ENCODE results near the gene EEA1. TPM values are rescaled to one million over a fixed set of nuclear protein-coding genes. Genes with fewer than 3 reads are reported as not detected.
A peak's percentile ranks its signal among the peaks of the same experiment; 100 is the strongest.

EEA1 gene
- total RNA-seq, 2 donors from 2014 or later: 17.6 to 20.1 TPM

DNA sequence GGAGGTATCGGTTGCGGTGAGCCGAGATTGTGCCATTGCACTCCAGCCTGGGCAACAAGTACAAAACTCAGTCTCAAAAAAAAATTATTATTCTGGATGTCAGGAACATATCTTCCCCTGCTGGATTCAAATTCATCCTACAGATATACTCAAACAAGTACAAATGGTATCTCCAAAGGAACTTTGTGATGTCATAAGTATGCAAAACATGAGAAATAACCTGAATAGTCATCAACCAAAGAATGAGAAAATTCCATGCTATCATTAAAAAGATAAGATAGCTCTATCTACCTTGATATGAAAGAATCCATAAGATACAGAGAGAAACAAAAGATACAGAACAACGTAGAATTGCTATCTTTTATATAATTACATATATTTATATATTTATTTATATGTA is 67.7 kb downstream of the EEA1 start:
- no peak overlapping the region for H3K4me3 Mint-ChIP-seq
- peaks cover 6 to 44% of the 10 kb centered on the region in 2 donors for H3K36me3 Mint-ChIP-seq (ENCODE audit: insufficient read depth in 2 of 2)
- no peaks in the 10 kb centered on the region for H3K4me1 Mint-ChIP-seq (ENCODE audit: low read depth)
- H3K27ac Mint-ChIP-seq: no peak overlapping the region
- H3K9me3 Mint-ChIP-seq: peaks cover 0 to 1% of the 10 kb centered on the region in 2 donors
- ATAC-seq (replicated peaks in 1 of 2): no peak
- H3K27me3 Mint-ChIP-seq (ENCODE audit: low read depth): no peaks in the 10 kb centered on the region
- DNase-seq: no peak

DNA sequence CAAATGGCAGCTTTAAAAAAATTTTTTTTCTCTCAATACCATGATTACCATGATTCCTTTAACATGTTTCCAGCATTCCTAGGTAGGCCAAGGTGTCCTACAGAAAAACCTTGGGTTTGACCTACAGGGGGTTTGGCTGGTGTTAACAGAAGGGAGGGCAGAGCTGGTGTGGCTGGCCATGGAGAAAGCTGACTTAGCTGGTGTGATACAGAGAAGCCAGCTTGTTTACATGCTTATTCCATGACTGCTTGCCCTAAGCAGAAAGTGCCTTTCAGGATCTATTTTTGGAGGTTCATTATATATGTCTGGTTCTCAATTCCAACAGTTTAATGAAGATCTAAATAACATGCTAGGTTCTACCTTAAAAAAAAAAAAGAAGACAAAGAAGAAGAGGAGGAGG is 68.6 kb downstream of the EEA1 start:
- no peak for ATAC-seq (replicated peaks in 1 of 2)

DNA sequence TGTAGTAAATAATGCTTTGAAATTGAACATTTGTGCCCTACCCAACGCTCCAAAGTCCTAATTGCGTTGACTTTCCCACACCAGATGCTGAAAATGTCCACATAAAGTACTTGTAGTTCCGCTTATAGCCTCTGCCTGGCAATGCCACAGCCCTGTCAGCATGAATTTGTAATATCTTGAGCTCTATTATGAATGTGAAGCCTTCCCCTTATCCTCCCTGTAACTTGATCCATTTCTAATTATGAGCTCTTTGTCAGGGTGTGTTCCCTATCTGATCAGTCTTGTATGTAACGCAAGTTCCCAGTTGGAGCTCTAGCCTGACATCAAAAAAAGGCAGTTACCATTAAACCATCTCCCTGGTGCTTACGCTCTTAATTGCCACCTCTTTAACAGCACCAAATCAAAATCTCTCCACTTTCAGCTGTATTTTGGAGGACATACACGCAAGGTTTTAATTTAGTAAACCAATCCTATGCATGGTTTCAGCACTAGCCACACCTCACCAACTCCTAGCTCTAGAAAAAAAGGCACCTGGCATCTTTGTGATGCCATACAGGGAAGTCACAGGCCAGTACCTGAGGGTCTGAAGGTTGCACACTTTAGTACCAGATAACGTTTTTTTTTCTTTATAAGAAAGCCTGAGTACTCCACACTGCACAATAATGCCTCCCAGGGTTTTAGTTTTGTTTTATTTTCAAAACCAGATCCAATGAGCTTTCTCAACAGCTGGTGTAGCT is 69.3 kb downstream of the EEA1 start:
- peaks cover 6 to 44% of the 10 kb centered on the region in 2 donors for H3K36me3 Mint-ChIP-seq (ENCODE audit: insufficient read depth in 2 of 2)
- H3K4me3 Mint-ChIP-seq: no peak overlapping the region
- ATAC-seq (replicated peaks in 1 of 2) (no peak), DNase-seq (no peak)
- H3K4me1 Mint-ChIP-seq (ENCODE audit: low read depth): no peaks in the 10 kb centered on the region
- H3K27me3 Mint-ChIP-seq (ENCODE audit: low read depth): no peaks in the 10 kb centered on the region
- H3K27ac Mint-ChIP-seq: no peak overlapping the region
- H3K9me3 Mint-ChIP-seq: peaks cover 0 to 1% of the 10 kb centered on the region in 2 donors

More for the DNA sequence above, 68.6 kb downstream of the EEA1 start:
- H3K9me3 Mint-ChIP-seq: peaks cover 0 to 1% of the 10 kb centered on the region in 2 donors
- no peak overlapping the region for H3K27ac Mint-ChIP-seq
- H3K27me3 Mint-ChIP-seq (ENCODE audit: low read depth): no peaks in the 10 kb centered on the region
- no peak overlapping the region for H3K4me3 Mint-ChIP-seq
- DNase-seq: no peak
- H3K36me3 Mint-ChIP-seq (ENCODE audit: insufficient read depth in 2 of 2): peaks cover 6 to 44% of the 10 kb centered on the region in 2 donors
- H3K4me1 Mint-ChIP-seq (ENCODE audit: low read depth): no peaks in the 10 kb centered on the region

DNA sequence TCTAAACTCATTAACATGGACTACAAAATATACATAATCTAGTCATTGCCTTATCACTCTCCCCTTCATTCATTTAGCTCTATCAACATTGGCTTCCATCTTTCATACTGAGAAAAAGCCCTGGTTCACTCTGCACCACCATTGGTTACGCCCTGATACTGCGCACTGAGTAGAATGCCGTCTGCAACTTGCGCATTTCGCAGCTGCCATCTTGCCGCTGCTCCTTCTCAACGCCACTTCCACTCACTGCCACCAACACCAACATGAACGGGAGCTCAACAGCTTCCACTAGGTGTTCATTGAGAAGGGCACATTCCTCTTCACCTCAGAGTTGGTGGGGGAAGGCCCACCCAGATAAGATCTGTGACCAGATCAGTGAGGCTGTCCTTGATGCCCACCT is 71.3 kb downstream of the EEA1 start:
- H3K36me3 Mint-ChIP-seq (ENCODE audit: insufficient read depth in 2 of 2): peaks cover 6 to 37% of the 10 kb centered on the region in 2 donors
- H3K27me3 Mint-ChIP-seq (ENCODE audit: low read depth): no peaks in the 10 kb centered on the region
- no peak overlapping the region for H3K27ac Mint-ChIP-seq
- no peaks in the 10 kb centered on the region for H3K4me1 Mint-ChIP-seq (ENCODE audit: low read depth)
- ATAC-seq (replicated peaks in 1 of 2) (no peak), DNase-seq (no peak)
- peaks cover 0 to 1% of the 10 kb centered on the region in 2 donors for H3K9me3 Mint-ChIP-seq
- H3K4me3 Mint-ChIP-seq: no peak overlapping the region

DNA sequence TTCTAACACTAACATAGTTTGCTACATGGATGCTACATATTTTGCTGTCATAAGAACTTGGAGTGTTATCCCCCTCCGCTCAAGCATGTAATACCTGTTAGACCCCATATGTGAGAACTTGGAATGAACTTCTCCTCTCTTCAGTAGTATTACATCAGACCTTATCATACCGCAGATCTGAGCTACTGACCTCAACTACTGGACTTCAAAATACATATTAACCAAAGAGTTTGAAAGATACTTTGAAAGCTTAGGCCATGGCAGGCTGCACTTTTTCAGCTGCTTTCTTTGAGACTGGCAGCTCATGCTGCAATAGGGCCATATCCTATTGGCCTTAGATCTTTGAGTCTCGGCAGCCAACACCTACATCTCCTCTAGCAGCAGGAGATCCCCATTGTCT is 74.8 kb downstream of the EEA1 start:
- no peak for DNase-seq
- peaks cover 4 to 29% of the 10 kb centered on the region in 2 donors for H3K36me3 Mint-ChIP-seq (ENCODE audit: insufficient read depth in 2 of 2)
- no peak overlapping the region for H3K4me3 Mint-ChIP-seq
- no peak for ATAC-seq (replicated peaks in 1 of 2)
- H3K4me1 Mint-ChIP-seq (ENCODE audit: low read depth): no peaks in the 10 kb centered on the region
- H3K27me3 Mint-ChIP-seq (ENCODE audit: low read depth): no peaks in the 10 kb centered on the region
- no peak overlapping the region for H3K27ac Mint-ChIP-seq
- peaks cover 0 to 1% of the 10 kb centered on the region in 2 donors for H3K9me3 Mint-ChIP-seq

DNA sequence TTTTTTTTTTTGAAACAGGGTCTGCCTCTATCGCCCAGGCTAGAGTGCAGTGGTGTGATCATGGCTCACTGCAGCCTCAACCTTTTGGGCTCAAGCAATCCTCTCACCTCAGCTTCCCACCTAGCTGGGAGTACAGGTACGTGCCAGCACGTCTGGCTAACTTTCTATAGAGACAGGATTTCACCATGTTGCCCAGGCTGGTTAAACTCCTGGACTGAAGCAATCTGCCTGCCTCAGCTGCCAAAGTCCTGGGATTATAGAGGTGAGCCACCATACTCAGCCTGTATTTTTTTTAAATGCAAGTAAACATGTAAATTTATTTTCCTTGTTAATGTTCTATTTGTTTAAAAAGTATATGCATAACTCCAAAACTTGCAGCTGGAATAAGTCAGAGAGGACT is 80.4 kb downstream of the EEA1 start:
- Mint-ChIP-seq H3K27ac (no peak overlapping the region), H3K27me3 (ENCODE audit: low read depth) (no peaks in the 10 kb centered on the region), H3K4me1 (ENCODE audit: low read depth) (no peaks in the 10 kb centered on the region), H3K4me3 (no peak overlapping the region), H3K36me3 (ENCODE audit: insufficient read depth in 2 of 2) (peaks cover 0 to 12% of the 10 kb centered on the region in 2 donors), H3K9me3 (no peaks in the 10 kb centered on the region)
- ATAC-seq (replicated peaks in 1 of 2): no peak
- DNase-seq: no peak

DNA sequence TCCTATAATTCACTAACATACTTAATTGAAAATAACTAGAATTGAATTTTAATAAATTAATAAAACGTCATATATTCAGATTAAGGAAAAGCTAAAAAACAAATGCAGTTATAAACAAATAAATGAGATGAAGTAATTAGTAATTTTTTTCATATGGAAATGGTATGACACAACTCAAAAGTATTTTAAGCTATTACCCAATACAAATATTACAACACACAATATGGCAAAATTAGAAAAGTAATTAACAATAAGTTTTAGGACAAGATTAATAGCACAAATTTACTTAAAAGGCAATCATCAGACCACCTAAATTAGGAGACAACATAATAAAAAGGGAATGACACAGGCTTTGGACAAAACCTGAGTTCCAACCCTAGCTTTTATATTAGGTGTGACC is 81.7 kb downstream of the EEA1 start:
- Mint-ChIP-seq H3K27ac (no peak overlapping the region), H3K9me3 (no peaks in the 10 kb centered on the region), H3K4me1 (ENCODE audit: low read depth) (no peaks in the 10 kb centered on the region), H3K27me3 (ENCODE audit: low read depth) (no peaks in the 10 kb centered on the region), H3K36me3 (ENCODE audit: insufficient read depth in 2 of 2) (peaks cover 0 to 12% of the 10 kb centered on the region in 2 donors), H3K4me3 (no peak overlapping the region)
- no peak for DNase-seq
- no peak for ATAC-seq (replicated peaks in 1 of 2)

DNA sequence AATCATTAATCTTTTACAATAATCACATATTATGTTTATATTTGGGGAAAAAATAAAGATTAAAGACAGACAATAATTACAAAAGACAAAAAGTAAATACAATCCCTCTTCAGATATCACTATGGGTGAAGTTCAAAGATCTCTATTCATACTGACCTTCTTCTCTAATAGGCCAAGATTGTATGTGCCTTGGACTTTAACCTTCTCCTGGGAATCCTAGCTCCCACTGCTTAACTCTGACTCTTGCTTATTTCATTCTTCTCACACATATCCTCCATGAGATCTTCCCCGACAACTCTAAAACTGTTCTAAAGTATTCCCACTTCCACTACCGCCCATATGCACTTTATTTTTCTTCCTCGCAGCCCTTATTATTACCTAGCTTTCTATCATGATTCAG is 83.8 kb downstream of the EEA1 start:
- no peaks in the 10 kb centered on the region for H3K9me3 Mint-ChIP-seq
- no peak overlapping the region for H3K4me3 Mint-ChIP-seq
- peaks cover 0 to 24% of the 10 kb centered on the region in 2 donors for H3K36me3 Mint-ChIP-seq (ENCODE audit: insufficient read depth in 2 of 2)
- DNase-seq: no peak
- no peak for ATAC-seq (replicated peaks in 1 of 2)
- no peak overlapping the region for H3K27ac Mint-ChIP-seq
- H3K4me1 Mint-ChIP-seq (ENCODE audit: low read depth): peaks cover 2% of the 10 kb centered on the region
- no peaks in the 10 kb centered on the region for H3K27me3 Mint-ChIP-seq (ENCODE audit: low read depth)

DNA sequence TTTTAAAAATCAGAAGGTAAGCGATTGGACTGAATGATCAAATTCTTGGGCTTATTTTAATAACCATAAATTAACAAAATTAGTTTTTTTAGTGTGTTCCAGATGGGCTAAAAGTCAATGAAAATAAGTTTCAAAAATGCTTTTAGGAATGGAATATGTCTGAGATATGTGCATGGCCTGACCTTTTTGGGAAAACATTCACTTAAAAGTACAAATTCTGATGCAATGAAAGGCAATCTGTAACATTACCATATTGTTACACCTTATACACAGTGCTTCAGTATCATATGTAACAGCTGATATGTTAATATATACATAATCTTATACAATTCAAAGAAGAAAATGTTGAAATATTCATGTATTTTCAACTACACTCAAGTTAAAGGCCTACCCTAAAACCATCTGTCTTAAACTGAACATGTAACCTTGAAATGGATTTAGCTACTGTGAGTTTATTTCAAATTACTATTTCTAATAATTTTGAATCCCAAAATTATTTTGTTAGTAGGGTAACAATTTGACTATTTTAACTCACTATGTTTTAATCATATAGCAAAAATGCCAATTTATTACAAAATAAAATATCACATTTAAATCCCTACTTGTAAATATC is 84.8 kb downstream of the EEA1 start:
- Mint-ChIP-seq H3K27ac (no peak overlapping the region), H3K9me3 (no peaks in the 10 kb centered on the region), H3K27me3 (ENCODE audit: low read depth) (no peaks in the 10 kb centered on the region), H3K36me3 (ENCODE audit: insufficient read depth in 2 of 2) (peaks cover 0 to 20% of the 10 kb centered on the region in 2 donors), H3K4me3 (no peak overlapping the region), H3K4me1 (ENCODE audit: low read depth) (peaks cover 7% of the 10 kb centered on the region)
- DNase-seq (no peak), ATAC-seq (replicated peaks in 1 of 2) (no peak)

DNA sequence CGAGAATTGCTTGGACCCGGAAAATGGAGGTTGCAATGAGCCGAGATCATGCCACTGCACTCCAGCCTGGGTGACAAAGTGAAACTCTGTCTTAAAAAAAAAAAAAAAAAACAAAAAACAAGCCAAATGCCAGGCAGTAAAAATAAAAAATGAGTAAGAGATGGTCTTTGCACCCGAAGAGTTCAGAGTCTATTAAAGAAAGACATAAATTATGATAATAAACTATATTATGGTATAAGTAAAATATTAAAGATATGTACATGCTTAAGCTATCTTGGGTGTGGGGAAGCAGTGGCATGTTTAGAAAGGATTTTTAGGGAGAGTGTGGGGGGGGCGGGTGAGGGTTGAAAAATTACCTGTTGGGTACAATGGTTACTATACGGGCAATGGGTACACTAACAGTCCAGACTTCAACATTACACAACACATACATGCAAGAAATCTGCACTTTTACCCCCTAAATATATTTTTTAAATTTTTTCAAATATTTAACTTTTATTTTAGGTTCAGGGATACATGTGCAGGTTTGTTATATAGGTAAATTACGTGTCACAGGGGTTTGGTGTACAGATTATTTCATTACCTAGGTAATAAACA is 99.3 kb downstream of the EEA1 start:
- H3K4me1 Mint-ChIP-seq (ENCODE audit: low read depth): no peaks in the 10 kb centered on the region
- no peak overlapping the region for H3K4me3 Mint-ChIP-seq
- DNase-seq (no peak), ATAC-seq (replicated peaks in 1 of 2) (no peak)
- no peaks in the 10 kb centered on the region for H3K27me3 Mint-ChIP-seq (ENCODE audit: low read depth)
- H3K36me3 Mint-ChIP-seq (ENCODE audit: insufficient read depth in 2 of 2): peaks cover 3 to 9% of the 10 kb centered on the region in 2 donors
- H3K27ac Mint-ChIP-seq: no peak overlapping the region
- no peaks in the 10 kb centered on the region for H3K9me3 Mint-ChIP-seq

DNA sequence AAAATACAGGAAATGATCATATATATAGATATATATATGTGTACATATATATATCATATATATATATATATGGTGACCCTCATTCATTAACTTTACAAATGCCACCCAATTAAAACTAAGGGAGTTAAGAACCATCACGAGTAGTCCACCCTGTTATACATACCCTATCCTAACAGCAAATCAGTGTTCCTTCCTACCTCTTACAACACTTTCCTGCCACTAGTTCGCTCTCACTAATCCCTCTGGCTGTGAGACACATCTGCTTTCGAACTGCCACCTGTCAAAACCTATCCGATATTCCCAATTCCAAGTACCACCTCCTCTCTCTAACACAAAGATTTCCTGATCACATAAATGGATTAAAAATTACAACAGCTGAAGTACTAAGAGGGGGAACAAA is 100.5 kb downstream of the EEA1 start:
- Mint-ChIP-seq H3K4me3 (no peak overlapping the region), H3K27me3 (ENCODE audit: low read depth) (no peaks in the 10 kb centered on the region), H3K9me3 (no peaks in the 10 kb centered on the region), H3K4me1 (ENCODE audit: low read depth) (no peaks in the 10 kb centered on the region), H3K36me3 (ENCODE audit: insufficient read depth in 2 of 2) (peaks cover 3 to 9% of the 10 kb centered on the region in 2 donors), H3K27ac (no peak overlapping the region)
- ATAC-seq (replicated peaks in 1 of 2): no peak
- DNase-seq: no peak

DNA sequence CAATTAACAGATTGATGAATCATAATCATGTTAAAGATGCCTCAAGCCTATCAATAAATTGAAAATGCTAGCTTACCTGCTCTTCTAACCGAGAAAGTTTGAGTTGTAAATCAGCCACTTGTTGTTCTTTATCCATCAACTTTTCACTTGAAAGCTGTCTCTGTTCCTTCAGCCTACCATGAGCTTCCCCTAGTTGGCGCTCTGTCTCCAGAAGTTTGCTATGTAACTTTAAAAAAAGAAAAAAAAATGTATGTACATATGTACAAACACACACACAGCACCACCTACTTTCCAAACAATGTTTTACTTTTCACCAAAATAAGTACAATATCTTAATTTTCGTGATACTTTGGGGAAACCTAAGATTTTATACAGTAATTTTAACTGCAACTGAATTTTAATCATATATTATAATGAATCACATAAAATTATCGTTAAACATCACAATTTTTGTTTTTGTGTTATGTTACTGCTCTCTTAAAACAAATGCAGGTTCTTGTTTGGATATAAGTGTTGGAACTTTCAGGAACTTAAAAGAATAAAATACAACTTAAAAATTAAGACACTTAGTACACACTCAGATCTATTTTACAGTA is 101.2 kb downstream of the EEA1 start:
- Mint-ChIP-seq H3K27me3 (ENCODE audit: low read depth) (no peaks in the 10 kb centered on the region), H3K4me3 (no peak overlapping the region), H3K4me1 (ENCODE audit: low read depth) (no peaks in the 10 kb centered on the region), H3K36me3 (ENCODE audit: insufficient read depth in 2 of 2) (peaks cover 3 to 9% of the 10 kb centered on the region in 2 donors), H3K9me3 (no peaks in the 10 kb centered on the region), H3K27ac (no peak overlapping the region)
- ATAC-seq (replicated peaks in 1 of 2) (no peak), DNase-seq (peak; percentile 23 to 35)

DNA sequence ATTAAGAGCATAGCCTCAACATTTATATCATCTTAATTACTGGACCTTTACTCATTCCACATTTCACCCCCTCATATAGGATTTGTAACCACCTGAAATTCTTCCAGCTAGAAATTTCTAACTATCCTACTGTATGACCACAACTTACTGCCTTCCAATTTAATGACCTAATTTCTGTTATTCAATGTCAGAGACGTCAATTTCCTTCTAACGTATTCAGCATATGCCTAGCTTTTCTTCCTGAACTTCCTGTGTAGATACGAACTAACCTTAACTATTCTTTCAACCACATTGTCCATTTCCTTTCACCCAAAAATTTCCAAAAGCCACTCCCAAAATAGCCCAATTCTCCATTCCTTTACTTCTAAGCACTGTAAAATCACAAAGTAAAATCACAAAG is 108.0 kb downstream of the EEA1 start:
- peaks cover 0 to 9% of the 10 kb centered on the region in 2 donors for H3K36me3 Mint-ChIP-seq (ENCODE audit: insufficient read depth in 2 of 2)
- H3K27ac Mint-ChIP-seq: no peak overlapping the region
- no peak overlapping the region for H3K4me3 Mint-ChIP-seq
- DNase-seq: no peak
- no peaks in the 10 kb centered on the region for H3K9me3 Mint-ChIP-seq
- ATAC-seq (replicated peaks in 1 of 2): no peak
- H3K4me1 Mint-ChIP-seq (ENCODE audit: low read depth): no peaks in the 10 kb centered on the region
- no peaks in the 10 kb centered on the region for H3K27me3 Mint-ChIP-seq (ENCODE audit: low read depth)
